Right cardiac atrium (tissue), 5 donors: Measurements from ENCODE around the gene XKRX. TPM values are rescaled to one million over a fixed set of nuclear protein-coding genes. Genes with fewer than 3 reads are reported as not detected.

Experiments
- ATAC-seq, 2 donors: fragments of 200-7000 bp; cut with Tn5 transposase; one replicate each; pipeline versions ENCODE4 v1.8.0 to v1.9.1; 2020; ENCODE audit warnings: moderate library complexity in 2 of 2, mild to moderate bottlenecking in 1 of 2
- DNase-seq, 3 donors: peaks; one replicate each; pipeline ENCODE4 v3.0.0-alpha.2; 2020
- H3K27ac ChIP-seq: one replicate; pipeline ENCODE4 v1.5.1; 2013; ENCODE audit warnings: mild to moderate bottlenecking, low read length, control low read depth, moderate library complexity
- H3K27me3 ChIP-seq: one replicate; pipeline ENCODE4 v1.6.1; 2013; ENCODE audit not compliant: control insufficient read depth, insufficient read depth
- H3K4me1 ChIP-seq: one replicate; pipeline ENCODE4 v1.6.1; 2013; ENCODE audit warnings: low read length; ENCODE audit not compliant: control insufficient read depth, insufficient read depth
- H3K4me3 ChIP-seq: one replicate; pipeline ENCODE4 v1.5.1; 2013; ENCODE audit warnings: low read length, control low read depth
- H3K9me3 ChIP-seq: one replicate; pipeline ENCODE4 v1.6.1; 2013; ENCODE audit warnings: low read length; ENCODE audit not compliant: control insufficient read depth
- WGBS: extraction: QIAGEN DNeasy Blood & Tissue Kit; methylation state at CpG from one replicate; pipeline ENCODE4 v1.1.7; 2013; 5-methylcytosine and 5-hydroxymethylcytosine counted together
- intact Hi-C, 4 donors: fragments of 100-400 bp; cut with DNase I; formaldehyde crosslinking; loops; one replicate each; pipeline versions ENCODE4 v1.11.0 to v1.14.0; 2022 to 2023
- polyA plus RNA-seq: library from polyadenylated mRNA; stranded (reverse); fragments of 200-250 nt; gene quantifications from one replicate; pipeline ENCODE4 v1.2.3, GENCODE V29; 2013
- total RNA-seq, 4 donors: library from RNA; stranded (reverse); fragmentation: NEBNext Ultra II Directional; extraction: Animal tissue kit (Norgen Biotek cat#: 25700); gene quantifications; one replicate each; pipeline ENCODE4 v1.2.1, GENCODE V29; 2021
- donor health status: healthy with polysubstance abuse.
- donor health status: DM: no; HTN: yes; CAD: no.
- donor health status: DM: no; HTN: no; CAD: no.
- donor health status: DM: no; HTN: yes; CAD: no; lungs with severe emphysema.
- donor health status: DM: yes; HTN: yes; CAD: no.

The XKRX gene
- total and polyA plus RNA-seq, 5 donors: not detected

GRCh38 chrX:100939333-100939732 is 10.6 kb upstream of the XKRX start:
- ATAC-seq: no peak
- no peaks in the 10 kb centered on the region for H3K9me3 ChIP-seq
- no peaks in the 10 kb centered on the region for H3K4me1 ChIP-seq
- H3K27me3 ChIP-seq: no peaks in the 10 kb centered on the region
- no peak overlapping the region for H3K4me3 ChIP-seq
- 66% methylated on average over 4 of the region's 4 CpGs for WGBS
- intact Hi-C loops: no loop called here
- no peak overlapping the region for H3K27ac ChIP-seq
- DNase-seq: no peak

- 79% methylated on average over 2 of the region's 2 CpGs for WGBS
- H3K27ac ChIP-seq: no peak overlapping the region
- intact Hi-C loops: no loop called here
- H3K27me3 ChIP-seq: no peaks in the 10 kb centered on the region
- no peak for ATAC-seq
- H3K9me3 ChIP-seq: no peaks in the 10 kb centered on the region
- H3K4me1 ChIP-seq: no peaks in the 10 kb centered on the region
- no peak overlapping the region for H3K4me3 ChIP-seq
- no peak for DNase-seq
Measured at GRCh38 chrX:100935767-100936166, 7.0 kb upstream of the XKRX start.

- intact Hi-C loops: no loop called here
- Histone ChIP-seq H3K27me3 (no peaks in the 10 kb centered on the region), H3K9me3 (no peaks in the 10 kb centered on the region), H3K4me3 (no peak overlapping the region), H3K4me1 (peaks cover 6% of the 10 kb centered on the region), H3K27ac (no peak overlapping the region)
- 87% methylated on average over 3 of the region's 3 CpGs for whole genome bisulfite sequencing
- no peak for ATAC-seq
- DNase-seq: no peak
Measured at GRCh38 chrX:100931925-100932285, 3.2 kb upstream of the XKRX start.

- WGBS: 88% methylated on average over 4 of the region's 4 CpGs
Measured at GRCh38 chrX:100931218-100931924, 2.7 kb upstream of the XKRX start.

GRCh38 chrX:100926453-100926852 is 2.3 kb downstream of the XKRX start:
- DNase-seq: no peak
- H3K27me3 ChIP-seq: no peaks in the 10 kb centered on the region
- no peak for ATAC-seq
- WGBS: 92% methylated on average over 2 of the region's 2 CpGs
- no peak overlapping the region for H3K4me3 ChIP-seq
- peaks cover 6% of the 10 kb centered on the region for H3K4me1 ChIP-seq
- H3K9me3 ChIP-seq: no peaks in the 10 kb centered on the region
- no peak overlapping the region for H3K27ac ChIP-seq
- intact Hi-C loops: no loop called here

More at GRCh38 chrX:100931218-100931924, 2.7 kb upstream of the XKRX start:
- no peaks in the 10 kb centered on the region for H3K27me3 ChIP-seq
- intact Hi-C loops: no loop called here
- no peak overlapping the region for H3K27ac ChIP-seq
- no peaks in the 10 kb centered on the region for H3K9me3 ChIP-seq
- H3K4me1 ChIP-seq: peaks cover 6% of the 10 kb centered on the region
- no peak overlapping the region for H3K4me3 ChIP-seq
- ATAC-seq (no peak), DNase-seq (no peak)

- Histone ChIP-seq H3K27ac (no peak overlapping the region), H3K9me3 (no peaks in the 10 kb centered on the region), H3K4me1 (peaks cover 4% of the 10 kb centered on the region), H3K4me3 (no peak overlapping the region), H3K27me3 (no peaks in the 10 kb centered on the region)
- ATAC-seq (no peak), DNase-seq (no peak)
- 66% methylated on average over 3 of the region's 3 CpGs for WGBS
- intact Hi-C loops: no loop called here
Measured at GRCh38 chrX:100924375-100924774, 4.3 kb downstream of the XKRX start.

- DNase-seq: no peak
- H3K27ac ChIP-seq: no peak overlapping the region
- no peak for ATAC-seq
- WGBS: 70% methylated on average over 2 of the region's 2 CpGs
- no peaks in the 10 kb centered on the region for H3K4me1 ChIP-seq
- H3K27me3 ChIP-seq: no peaks in the 10 kb centered on the region
- intact Hi-C loops: no loop called here
- no peak overlapping the region for H3K4me3 ChIP-seq
- no peaks in the 10 kb centered on the region for H3K9me3 ChIP-seq
Measured at GRCh38 chrX:100915562-100915961, 13.2 kb downstream of the XKRX start.

- Histone ChIP-seq H3K4me1 (no peaks in the 10 kb centered on the region), H3K4me3 (no peak overlapping the region)
Measured at GRCh38 chrX:100913111-100913510, 15.6 kb downstream of the XKRX start.

GRCh38 chrX:100911731-100912130 is 17.0 kb downstream of the XKRX start:
- Histone ChIP-seq H3K4me3 (no peak overlapping the region), H3K9me3 (no peaks in the 10 kb centered on the region), H3K4me1 (no peaks in the 10 kb centered on the region), H3K27me3 (no peaks in the 10 kb centered on the region), H3K27ac (no peak overlapping the region)
- no peak for DNase-seq
- no peak for ATAC-seq
- intact Hi-C loops: no loop called here
- WGBS: 43% methylated on average over 1 of the region's 1 CpG

More at GRCh38 chrX:100913111-100913510, 15.6 kb downstream of the XKRX start:
- H3K9me3 ChIP-seq: no peaks in the 10 kb centered on the region
- WGBS: 75% methylated on average over 3 of the region's 3 CpGs
- ATAC-seq (no peak), DNase-seq (no peak)
- H3K27ac ChIP-seq: no peak overlapping the region
- intact Hi-C loops: no loop called here
- no peaks in the 10 kb centered on the region for H3K27me3 ChIP-seq

GRCh38 chrX:100905620-100906019 is 23.1 kb downstream of the XKRX start:
- ATAC-seq: no peak

GRCh38 chrX:100904433-100904832 is 24.3 kb downstream of the XKRX start:
- no peaks in the 10 kb centered on the region for H3K4me1 ChIP-seq
- WGBS: 48% methylated on average over 2 of the region's 2 CpGs
- intact Hi-C loops: no loop called here
- no peak for ATAC-seq
- DNase-seq: no peak
- no peaks in the 10 kb centered on the region for H3K9me3 ChIP-seq
- no peaks in the 10 kb centered on the region for H3K27me3 ChIP-seq
- H3K4me3 ChIP-seq: no peak overlapping the region
- H3K27ac ChIP-seq: no peak overlapping the region

More at GRCh38 chrX:100905620-100906019, 23.1 kb downstream of the XKRX start:
- no peaks in the 10 kb centered on the region for H3K4me1 ChIP-seq
- H3K4me3 ChIP-seq: no peak overlapping the region
- no peak for DNase-seq
- no peak overlapping the region for H3K27ac ChIP-seq
- intact Hi-C loops: no loop called here
- no peaks in the 10 kb centered on the region for H3K27me3 ChIP-seq
- no peaks in the 10 kb centered on the region for H3K9me3 ChIP-seq
